Measurements from ENCODE around the gene KRT222. TPM values are rescaled to one million over a fixed set of nuclear protein-coding genes. Genes with fewer than 3 reads are reported as not detected.

The KRT222 gene
- total and polyA plus RNA-seq, 2 of the 13 experiments (the other 11 are each of a cell fraction or from before 2014, with no cell fraction given): not detected

- no peak for TF ChIP-seq POGK (CRISPR knock-in tag; conservative IDR thresholded peaks at IDR 0.05)
- TF ChIP-seq SALL1 (CRISPR knock-in tag; IDR thresholded peaks at IDR 0.05): peak; percentile 89
- no peak for TF ChIP-seq NFYB (CRISPR knock-in tag; IDR thresholded peaks at IDR 0.05)
- TF ChIP-seq TRAFD1 (CRISPR knock-in tag; IDR thresholded peaks at IDR 0.05; ENCODE audit: borderline replicate concordance): no peak
- no peak for TF ChIP-seq ZBTB39 (CRISPR knock-in tag; IDR thresholded peaks at IDR 0.05)
- no peak for TF ChIP-seq ZNF451 (CRISPR knock-in tag; IDR thresholded peaks at IDR 0.05)
- TF ChIP-seq ZNF678 (CRISPR knock-in tag; IDR thresholded peaks at IDR 0.05): no peak
- no peak for TF ChIP-seq ZNF235 (CRISPR knock-in tag; IDR thresholded peaks at IDR 0.05; ENCODE audit: borderline replicate concordance)
- no peak for TF ChIP-seq KLF6 (CRISPR knock-in tag; IDR thresholded peaks at IDR 0.05)
- no peak for TF ChIP-seq DMAP1 (CRISPR knock-in tag; IDR thresholded peaks at IDR 0.05)
- TF ChIP-seq U2AF2 (IDR thresholded peaks at IDR 0.05; ENCODE audit: low read depth, low read length): no peak
- no peak for TF ChIP-seq ZNF770 (CRISPR knock-in tag; IDR thresholded peaks at IDR 0.05)
- no peak for TF ChIP-seq ZNF446 (CRISPR knock-in tag; IDR thresholded peaks at IDR 0.05)
- TF ChIP-seq ZBTB2 (CRISPR knock-in tag; IDR thresholded peaks at IDR 0.05; ENCODE audit: low read depth): no peak
These were observed 46.0 kb downstream of the KRT222 start (continued) for GRCh38 chr17:40618754-40619625.

Measured in HepG2 (cell line).